MM.1S (cell line): Measurements from ENCODE around the gene SPEM1.

Experiments used
- DNase-seq: peaks from one replicate; pipeline ENCODE4 v3.0.0-alpha.2; 2015
- H2AFZ ChIP-seq: fragments of 300-600 bp; sonication (generic); 2 replicates; pipeline ENCODE4 v1.6.0; 2016; ENCODE audit warnings: antibody characterized with exemption, low read length
- H3F3A ChIP-seq: fragments of 300-600 bp; sonication (generic); 2 replicates; pipeline ENCODE4 v1.6.1; 2016; ENCODE audit warnings: mild to moderate bottlenecking, antibody characterized with exemption, low read length, moderate library complexity, mixed read lengths; ENCODE audit not compliant: insufficient read depth
- H3K27ac ChIP-seq: fragments of 300-600 bp; sonication (generic); 2 replicates; pipeline ENCODE4 v1.5.1; 2016; ENCODE audit warnings: mild to moderate bottlenecking, low read length
- H3K27me3 ChIP-seq: fragments of 300-600 bp; sonication (generic); replicated peaks from 2 replicates; pipeline ENCODE4 v1.6.0; 2016; ENCODE audit warnings: low read length; ENCODE audit not compliant: insufficient read depth
- H3K36me3 ChIP-seq: fragments of 300-600 bp; sonication (generic); replicated peaks from 2 replicates; pipeline ENCODE4 v1.6.1; 2016; ENCODE audit warnings: mild to moderate bottlenecking, low read length, mixed read lengths; ENCODE audit not compliant: insufficient read depth
- H3K4me1 ChIP-seq: fragments of 300-600 bp; sonication (generic); 2 replicates; pipeline ENCODE4 v1.6.1; 2016; ENCODE audit warnings: low read length, mixed read lengths
- H3K4me2 ChIP-seq: fragments of 300-600 bp; sonication (generic); 2 replicates; pipeline ENCODE4 v1.6.0; 2016; ENCODE audit warnings: low read depth, low read length
- H3K4me3 ChIP-seq: fragments of 300-600 bp; sonication (generic); 2 replicates; pipeline ENCODE4 v1.5.1; 2016; ENCODE audit warnings: low read length, mixed read lengths
- H3K79me2 ChIP-seq: fragments of 300-600 bp; sonication (generic); 2 replicates; pipeline ENCODE4 v1.6.1; 2016; ENCODE audit warnings: mixed run types, low read length, mixed read lengths
- H3K9ac ChIP-seq: fragments of 300-600 bp; sonication (generic); 2 replicates; pipeline ENCODE4 v1.6.1; 2016; ENCODE audit warnings: low read length, mixed read lengths
- H3K9me2 ChIP-seq: fragments of 300-600 bp; sonication (generic); replicated peaks from 2 replicates; pipeline ENCODE4 v1.6.1; 2016; ENCODE audit warnings: mild to moderate bottlenecking, low read length, mixed read lengths; ENCODE audit not compliant: insufficient read depth
- H3K9me3 ChIP-seq: fragments of 300-600 bp; sonication (generic); replicated peaks from 2 replicates; pipeline ENCODE4 v1.6.1; 2016; ENCODE audit warnings: mild to moderate bottlenecking, low read length, mixed read lengths; ENCODE audit not compliant: insufficient read depth
- H4K20me1 ChIP-seq: fragments of 300-600 bp; sonication (generic); 2 replicates; pipeline ENCODE4 v1.6.1; 2016; ENCODE audit warnings: mild to moderate bottlenecking, low read length, moderate library complexity, mixed read lengths; ENCODE audit not compliant: insufficient read depth
- EZH2 ChIP-seq: fragments of 300-600 bp; sonication (generic); optimal IDR thresholded peaks from 2 replicates; pipeline ENCODE3; 2017; ENCODE audit warnings: low read depth, mild to moderate bottlenecking, antibody characterized with exemption, low read length, mixed read lengths
- EZH2phosphoT487 ChIP-seq: fragments of 300-600 bp; sonication (generic); IDR thresholded peaks from 2 replicates; pipeline ENCODE4 v1.6.1; 2018; ENCODE audit warnings: antibody characterized with exemption, low read length
- TF ChIP-seq, protein P1 (sequence below): fragments of 300-600 bp; sonication (generic); IDR thresholded peaks from 2 replicates; pipeline ENCODE4 v1.5.1; 2016; ENCODE audit warnings: antibody characterized with exemption, low read length, mixed read lengths

Gene SPEM1

DNA sequence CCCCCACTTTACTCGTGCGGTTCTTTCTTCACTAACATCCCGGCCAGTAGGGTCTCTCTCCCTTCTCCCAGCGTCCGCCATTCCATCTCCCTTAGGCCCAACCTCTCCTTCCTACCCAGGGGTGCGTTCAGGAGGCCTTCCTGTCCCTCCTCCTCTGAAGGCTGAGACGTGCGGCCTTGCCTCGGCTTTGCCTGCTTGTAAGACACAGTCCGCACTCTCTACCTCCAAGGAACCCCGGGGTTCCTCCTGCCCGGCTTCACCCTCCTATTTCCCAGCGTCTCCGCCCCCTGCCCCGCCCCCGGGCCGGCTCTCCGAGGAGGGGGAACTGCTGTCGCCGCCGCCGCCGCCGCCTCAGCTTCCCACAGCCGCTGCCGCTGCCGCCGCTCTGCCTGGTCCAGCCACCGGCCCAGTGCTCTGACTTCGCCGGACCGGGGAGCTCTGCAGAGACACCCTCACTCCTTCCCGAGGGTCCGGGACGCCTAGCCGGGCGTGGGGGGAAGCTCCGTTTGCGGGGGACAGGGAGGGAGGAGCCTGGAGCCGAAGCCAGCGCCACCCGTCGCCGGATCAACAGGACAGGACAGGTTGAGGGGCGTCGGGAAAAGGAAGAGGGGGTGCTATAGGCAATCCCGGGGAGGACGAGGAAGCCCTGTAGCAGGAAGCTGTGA is 18.0 kb downstream of the SPEM1 start:
- H3K9me2 ChIP-seq = no peaks in the 10 kb centered on the region
- H3K27ac ChIP-seq = no peak overlapping the region
- H3K4me3 ChIP-seq = no peak overlapping the region
- H3K4me2 ChIP-seq = no peak overlapping the region
- no peak overlapping the region for H2AFZ ChIP-seq
- TF ChIP-seq EZH2phosphoT487 (no peak), EZH2 (no peak)
- TF ChIP-seq, protein P1, sequence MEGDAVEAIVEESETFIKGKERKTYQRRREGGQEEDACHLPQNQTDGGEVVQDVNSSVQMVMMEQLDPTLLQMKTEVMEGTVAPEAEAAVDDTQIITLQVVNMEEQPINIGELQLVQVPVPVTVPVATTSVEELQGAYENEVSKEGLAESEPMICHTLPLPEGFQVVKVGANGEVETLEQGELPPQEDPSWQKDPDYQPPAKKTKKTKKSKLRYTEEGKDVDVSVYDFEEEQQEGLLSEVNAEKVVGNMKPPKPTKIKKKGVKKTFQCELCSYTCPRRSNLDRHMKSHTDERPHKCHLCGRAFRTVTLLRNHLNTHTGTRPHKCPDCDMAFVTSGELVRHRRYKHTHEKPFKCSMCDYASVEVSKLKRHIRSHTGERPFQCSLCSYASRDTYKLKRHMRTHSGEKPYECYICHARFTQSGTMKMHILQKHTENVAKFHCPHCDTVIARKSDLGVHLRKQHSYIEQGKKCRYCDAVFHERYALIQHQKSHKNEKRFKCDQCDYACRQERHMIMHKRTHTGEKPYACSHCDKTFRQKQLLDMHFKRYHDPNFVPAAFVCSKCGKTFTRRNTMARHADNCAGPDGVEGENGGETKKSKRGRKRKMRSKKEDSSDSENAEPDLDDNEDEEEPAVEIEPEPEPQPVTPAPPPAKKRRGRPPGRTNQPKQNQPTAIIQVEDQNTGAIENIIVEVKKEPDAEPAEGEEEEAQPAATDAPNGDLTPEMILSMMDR = no peak
- H3K9ac ChIP-seq = no peak overlapping the region
- H3K27me3 ChIP-seq = peaks cover 49% of the 10 kb centered on the region
- no peaks in the 10 kb centered on the region for H3K79me2 ChIP-seq
- H3F3A ChIP-seq = peaks cover 14% of the 10 kb centered on the region
- peaks cover 10% of the 10 kb centered on the region for H3K4me1 ChIP-seq
- no peaks in the 10 kb centered on the region for H4K20me1 ChIP-seq
- no peaks in the 10 kb centered on the region for H3K36me3 ChIP-seq
- no peak for DNase-seq
- no peaks in the 10 kb centered on the region for H3K9me3 ChIP-seq

DNA sequence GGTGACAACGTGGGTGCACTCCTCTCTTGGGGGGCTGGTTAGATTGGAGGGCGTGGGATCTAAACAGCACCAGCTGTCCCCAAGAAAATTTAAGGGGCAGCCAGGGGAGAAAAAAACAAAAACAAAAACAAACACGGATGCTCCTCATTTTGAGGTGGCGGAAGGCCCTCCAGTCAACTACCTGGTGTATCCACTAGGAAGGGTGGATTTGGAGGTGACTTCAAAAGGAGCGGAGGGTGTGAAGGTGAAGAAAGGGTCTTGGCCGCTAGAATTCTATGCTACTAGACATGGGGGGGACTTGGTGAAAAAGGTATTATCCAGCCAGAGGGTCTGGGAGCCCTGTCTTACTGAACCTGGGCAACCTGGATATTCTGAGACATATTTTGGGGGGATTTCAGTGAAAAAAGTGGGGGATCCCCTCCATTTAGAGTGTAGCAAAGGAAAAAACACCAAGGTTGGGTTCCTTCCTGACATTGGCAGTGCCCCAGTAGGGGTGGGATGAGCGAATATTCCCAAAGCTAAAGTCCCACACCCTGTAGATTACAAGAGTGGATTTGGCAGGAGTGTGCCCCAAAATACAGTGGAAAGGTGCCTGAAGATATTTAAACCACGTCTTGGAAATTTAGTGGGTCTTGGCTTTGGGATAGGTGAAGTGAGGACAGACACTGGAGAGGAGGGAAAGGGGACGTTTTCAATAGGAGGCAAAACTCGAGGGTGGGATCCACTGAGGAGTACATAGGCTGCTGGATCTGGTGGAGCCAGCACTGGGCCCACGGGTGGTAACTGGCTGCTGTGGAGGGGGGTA is 18.7 kb downstream of the SPEM1 start:
- no peak overlapping the region for H3K9ac ChIP-seq
- H3K4me2 ChIP-seq = no peak overlapping the region
- H3K27ac ChIP-seq = no peak overlapping the region
- no peaks in the 10 kb centered on the region for H3K9me3 ChIP-seq
- no peaks in the 10 kb centered on the region for H3K36me3 ChIP-seq
- H4K20me1 ChIP-seq = no peaks in the 10 kb centered on the region
- H3K4me1 ChIP-seq = peaks cover 10% of the 10 kb centered on the region
- H3K4me3 ChIP-seq = no peak overlapping the region
- TF ChIP-seq EZH2phosphoT487 = no peak
- no peak for TF ChIP-seq EZH2
- TF ChIP-seq, protein P1 = no peak
- H3K9me2 ChIP-seq = no peaks in the 10 kb centered on the region
- DNase-seq = no peak
- no peak overlapping the region for H2AFZ ChIP-seq
- no peaks in the 10 kb centered on the region for H3K79me2 ChIP-seq
- H3K27me3 ChIP-seq = peaks cover 57% of the 10 kb centered on the region
- peaks cover 14% of the 10 kb centered on the region for H3F3A ChIP-seq

DNA sequence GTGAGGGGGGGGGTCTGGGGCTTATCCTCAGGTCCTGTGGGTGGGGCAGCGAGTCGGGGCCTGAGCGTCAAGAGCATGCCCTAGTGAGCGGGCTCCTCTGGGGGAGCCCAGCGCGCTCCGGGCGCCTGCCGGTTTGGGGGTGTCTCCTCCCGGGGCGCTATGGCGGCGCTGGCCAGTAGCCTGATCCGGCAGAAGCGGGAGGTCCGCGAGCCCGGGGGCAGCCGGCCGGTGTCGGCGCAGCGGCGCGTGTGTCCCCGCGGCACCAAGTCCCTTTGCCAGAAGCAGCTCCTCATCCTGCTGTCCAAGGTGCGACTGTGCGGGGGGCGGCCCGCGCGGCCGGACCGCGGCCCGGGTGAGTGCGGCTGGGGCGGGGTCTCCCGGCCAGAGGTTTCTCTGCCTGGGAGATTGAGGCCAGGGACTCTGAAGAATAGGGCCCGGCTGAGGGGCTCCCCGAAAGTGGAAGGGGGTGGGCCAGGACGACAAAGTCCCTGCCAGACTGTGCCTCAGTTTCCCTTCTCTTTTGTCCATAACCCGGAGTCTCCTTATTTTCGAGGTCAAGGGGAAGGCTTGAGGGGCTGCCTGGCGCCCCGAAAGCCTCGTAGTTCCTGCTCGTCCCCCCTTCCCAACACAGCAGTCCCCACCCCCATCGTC is 19.5 kb downstream of the SPEM1 start, which contains the start of gene FGF11:
Gene FGF11 (plus strand): TSS at position 51 of the 651 bp plus-strand sequence. CDS start 109 bp downstream, at position 160.
- peaks cover 14% of the 10 kb centered on the region for H3F3A ChIP-seq
- TF ChIP-seq EZH2phosphoT487 = no peak
- no peaks in the 10 kb centered on the region for H4K20me1 ChIP-seq
- H3K4me3 ChIP-seq = no peak within 1 kb of the TSS
- H3K27me3 ChIP-seq = peaks cover 64% of the 10 kb centered on the region
- H3K4me2 ChIP-seq = peak within 1 kb of the TSS; percentile 33; the same call in 1 of the 2 replicates
- no peaks in the 10 kb centered on the region for H3K9me3 ChIP-seq
- no peaks in the 10 kb centered on the region for H3K36me3 ChIP-seq
- H3K9ac ChIP-seq = no peak within 1 kb of the TSS
- peaks cover 10% of the 10 kb centered on the region for H3K4me1 ChIP-seq
- H2AFZ ChIP-seq = no peak within 1 kb of the TSS
- no peaks in the 10 kb centered on the region for H3K9me2 ChIP-seq
- H3K27ac ChIP-seq = no peak within 1 kb of the TSS
- no peaks in the 10 kb centered on the region for H3K79me2 ChIP-seq
- DNase-seq = no peak
